Activated CD8-positive, alpha-beta T cell treated with anti-CD3 and anti-CD28 coated beads for 36 hours (primary cell): Measurements from ENCODE around the gene RMP24.

ENCODE experiments used
- ATAC-seq: fragments of 200-7000 bp; cut with Tn5 transposase; one replicate; pipeline ENCODE4 v1.10.0; 2021; ENCODE audit warnings: mild to moderate bottlenecking, moderate library complexity
- CTCF ChIA-PET: fragments of 350-600 bp; sonication (Branson Sonifier 250); formaldehyde crosslinking; loops from one replicate; lab custom pipeline; 2021; ENCODE audit warnings: antibody characterized with exemption; lab: Charles Lee
- POLR2A ChIA-PET: fragments of 350-600 bp; sonication (Branson Sonifier 250); formaldehyde crosslinking; loops from one replicate; lab custom pipeline; 2021; ENCODE audit warnings: antibody characterized with exemption; lab: Charles Lee
- DNase-seq: peaks from one replicate; pipeline ENCODE4 v3.0.0-alpha.2; 2020
- H3K27ac Mint-ChIP-seq: one replicate; pipeline ENCODE4 v1.8.0; 2021; ENCODE audit warnings: mild to moderate bottlenecking, mixed read lengths
- H3K27me3 Mint-ChIP-seq: one replicate; pipeline ENCODE4 v1.8.0; 2021; ENCODE audit warnings: mixed read lengths
- H3K36me3 Mint-ChIP-seq: one replicate; pipeline ENCODE4 v1.8.0; 2021; ENCODE audit warnings: low read depth, mixed read lengths
- H3K4me1 Mint-ChIP-seq: one replicate; pipeline ENCODE4 v1.8.0; 2021; ENCODE audit warnings: low read depth, mixed read lengths
- H3K4me3 Mint-ChIP-seq: one replicate; pipeline ENCODE4 v1.8.0; 2021; ENCODE audit warnings: mild to moderate bottlenecking, moderate library complexity, mixed read lengths
- H3K9me3 Mint-ChIP-seq: one replicate; pipeline ENCODE4 v1.8.0; 2021; ENCODE audit warnings: mixed read lengths
- CTCF ChIP-seq: fragments of 200-600 bp; IDR thresholded peaks from one replicate; pipeline ENCODE4 v1.8.0; 2022; ENCODE audit warnings: antibody characterized with exemption, mild to moderate bottlenecking
- intact Hi-C: fragments of 100-400 bp; cut with micrococcal nuclease; formaldehyde crosslinking; loops from one replicate; pipeline ENCODE4 v1.10.0; 2022

The RMP24 gene

GRCh38 chr18:35982409-35983114 lies 10.1 kb downstream of the RMP24 start:
- Mint-ChIP-seq H3K27me3 (no peaks in the 10 kb centered on the region), H3K4me1 (no peaks in the 10 kb centered on the region), H3K27ac (no peak overlapping the region), H3K4me3 (no peak overlapping the region), H3K9me3 (peaks cover 2% of the 10 kb centered on the region), H3K36me3 (peaks cover 45% of the 10 kb centered on the region)
- ChIA-PET CTCF (no interaction called here), POLR2A (interaction anchor here (0.5 kb wide), 1 partner anchor 904 kb away, joined by 3 read pairs; no protein-coding TSS in a partner anchor)
- TF ChIP-seq CTCF: no peak
- ATAC-seq (no peak), DNase-seq (no peak)
- intact Hi-C loops: no loop called here

GRCh38 chr18:35983147-35983546 lies 10.7 kb downstream of the RMP24 start:
- DNase-seq: no peak
- CTCF ChIA-PET: no interaction called here
- Mint-ChIP-seq H3K36me3 (peaks cover 40% of the 10 kb centered on the region), H3K27me3 (no peaks in the 10 kb centered on the region), H3K27ac (no peak overlapping the region), H3K4me1 (no peaks in the 10 kb centered on the region), H3K9me3 (peaks cover 2% of the 10 kb centered on the region), H3K4me3 (no peak overlapping the region)
- intact Hi-C loops: no loop called here
- no peak for TF ChIP-seq CTCF
- POLR2A ChIA-PET: interaction anchor here (0.5 kb wide), 1 partner anchor 905 kb away, joined by 3 read pairs; no protein-coding TSS in a partner anchor
- ATAC-seq: no peak

- ChIA-PET CTCF (interaction anchor here (0.7 kb wide), 1 partner anchor 9 kb away, joined by 5 read pairs; no protein-coding TSS in a partner anchor), POLR2A (no interaction called here)
- Mint-ChIP-seq H3K4me3 (no peak overlapping the region), H3K36me3 (peaks cover 33% of the 10 kb centered on the region), H3K27ac (no peak overlapping the region), H3K9me3 (peaks cover 2% of the 10 kb centered on the region), H3K27me3 (no peaks in the 10 kb centered on the region), H3K4me1 (no peaks in the 10 kb centered on the region)
- no peak for DNase-seq
- TF ChIP-seq CTCF: no peak
- ATAC-seq: no peak
- intact Hi-C loops: no loop called here
These were observed 11.3 kb downstream of the RMP24 start for GRCh38 chr18:35983818-35984217.

GRCh38 chr18:35991696-35992095 lies 19.2 kb downstream of the RMP24 start:
- CTCF ChIA-PET: no interaction called here

More at GRCh38 chr18:35991696-35992095, 19.2 kb downstream of the RMP24 start:
- no peak for TF ChIP-seq CTCF
- Mint-ChIP-seq H3K4me1 (no peaks in the 10 kb centered on the region), H3K27ac (no peak overlapping the region), H3K27me3 (no peaks in the 10 kb centered on the region), H3K36me3 (no peaks in the 10 kb centered on the region), H3K9me3 (no peaks in the 10 kb centered on the region), H3K4me3 (no peak overlapping the region)
- ATAC-seq (no peak), DNase-seq (no peak)
- intact Hi-C loops: no loop called here
- POLR2A ChIA-PET: interaction anchor here (0.6 kb wide), 1 partner anchor 207 kb away, joined by 4 read pairs; no protein-coding TSS in a partner anchor
